HK-2 (cell line): ENCODE measurements around the gene ARFGAP1.
A peak's percentile ranks its signal among the peaks of the same experiment; 100 is the strongest.

Experiments used
- DNase-seq: peaks from one replicate; pipeline ENCODE4 v3.0.0-alpha.2; 2018; ENCODE audit not compliant: unreplicated experiment

ARFGAP1 gene

GRCh38 chr20:63272105-63273058 lies at the start of gene ARFGAP1:
ARFGAP1 (plus strand) TSS chr20:63272813; CDS start chr20:63275581, 2,768 bp downstream.
- DNase-seq = peak; percentile 93

DNA sequence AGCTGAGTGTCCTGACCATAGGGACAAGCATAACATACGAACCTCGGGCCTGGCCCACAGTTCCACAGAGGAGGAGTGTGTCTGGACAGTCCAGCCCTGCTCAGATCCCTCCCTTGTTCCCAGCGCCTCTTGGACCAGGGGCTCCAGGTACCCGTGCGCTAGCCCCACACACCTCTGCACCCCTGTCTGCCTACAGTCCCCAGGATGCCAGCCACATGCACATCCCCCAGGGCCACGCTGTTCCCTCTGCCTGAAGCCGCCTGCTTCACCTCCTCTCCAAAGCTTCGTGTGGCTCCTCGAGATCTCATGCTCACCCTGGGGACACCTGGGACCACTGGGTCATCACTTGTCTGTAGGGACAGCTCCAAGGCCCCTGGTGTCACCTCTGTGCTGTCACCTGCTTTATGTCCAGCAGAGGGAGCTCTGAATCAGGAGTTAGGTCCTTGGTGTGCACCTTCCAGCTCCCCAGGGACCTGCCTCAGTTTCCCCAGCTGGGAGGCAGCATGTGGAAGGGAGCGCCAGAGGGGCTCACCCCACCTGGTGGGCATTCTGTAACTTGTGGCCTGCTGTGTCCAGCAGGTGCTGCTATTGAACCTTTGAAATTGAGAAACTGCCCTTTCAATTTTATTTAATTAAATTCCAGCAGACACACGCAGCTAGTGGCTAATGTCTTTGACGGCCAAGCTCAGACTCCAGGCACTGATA lies 49.3 kb upstream of the ARFGAP1 start:
- peak; percentile 55 for DNase-seq

DNA sequence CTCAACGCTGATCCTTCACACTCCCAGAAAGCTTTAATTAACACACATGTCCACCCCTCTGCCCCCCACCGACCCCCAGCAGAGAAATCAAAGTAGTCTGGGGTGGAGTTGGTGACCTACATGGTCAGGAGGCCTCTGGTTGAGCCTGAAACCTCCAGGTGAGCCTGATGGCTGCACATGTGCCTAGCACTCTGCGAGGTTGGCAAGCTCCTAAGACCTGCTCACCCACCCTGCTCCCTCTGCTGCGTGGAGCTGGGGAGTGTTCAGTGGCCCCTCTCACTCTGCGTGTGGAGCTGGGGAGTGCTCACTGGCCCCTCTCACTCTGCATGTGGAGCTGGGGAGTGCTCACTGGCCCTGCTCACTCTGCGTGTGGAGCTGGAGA lies 48.8 kb upstream of the ARFGAP1 start:
- DNase-seq = no peak

DNA sequence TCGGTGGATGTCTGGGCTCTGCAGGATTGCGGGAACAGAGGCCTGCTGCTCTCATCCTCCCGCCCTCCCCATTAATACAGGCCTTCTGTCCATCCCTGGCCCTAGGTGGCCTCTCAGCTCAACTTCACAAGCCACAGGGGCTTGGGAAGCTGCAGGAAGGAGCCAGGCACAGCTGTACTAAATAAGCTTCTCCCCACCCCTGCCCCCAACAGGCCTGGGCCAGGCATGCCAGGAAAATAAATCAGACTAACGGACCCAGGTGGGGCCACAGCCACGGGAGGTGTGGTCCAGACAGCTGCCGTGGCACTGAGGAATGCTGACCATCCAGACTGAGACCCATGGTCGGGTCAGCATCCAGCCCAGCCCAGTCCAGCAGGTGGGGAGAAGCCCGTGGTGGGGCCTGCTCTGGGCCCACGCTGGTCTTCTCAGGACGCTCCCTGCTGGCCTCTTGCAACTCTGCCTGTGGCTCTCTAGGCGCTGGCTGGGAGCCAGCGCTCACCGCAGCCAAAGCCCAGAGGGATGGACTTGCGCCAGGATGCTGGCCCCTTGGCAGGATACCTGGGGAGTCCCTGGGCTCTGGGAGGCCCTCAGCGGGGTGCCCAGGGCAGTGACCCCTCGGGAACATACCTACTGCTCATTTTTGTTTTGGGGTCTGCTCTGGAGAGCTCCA lies 48.1 kb upstream of the ARFGAP1 start:
- peak; percentile 89 for DNase-seq

DNA sequence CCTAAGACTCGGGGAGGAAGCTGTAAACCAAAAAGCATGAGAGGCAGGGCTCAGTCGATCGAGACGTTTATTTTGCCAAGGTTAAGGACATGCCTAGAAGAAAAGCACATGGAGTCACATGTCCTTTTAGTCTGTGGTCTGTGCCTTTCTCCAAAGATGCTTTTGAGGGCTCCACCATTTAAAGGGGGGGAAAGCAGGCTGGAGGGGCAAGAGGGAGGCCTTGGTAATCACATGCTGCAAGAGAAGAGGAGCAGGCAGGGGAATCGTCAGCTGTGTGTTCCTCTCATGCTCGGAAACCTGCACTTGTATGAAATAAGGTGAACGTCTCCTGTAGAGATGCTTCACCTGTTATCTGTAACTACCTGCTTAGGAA lies 47.5 kb upstream of the ARFGAP1 start:
- no peak for DNase-seq

DNA sequence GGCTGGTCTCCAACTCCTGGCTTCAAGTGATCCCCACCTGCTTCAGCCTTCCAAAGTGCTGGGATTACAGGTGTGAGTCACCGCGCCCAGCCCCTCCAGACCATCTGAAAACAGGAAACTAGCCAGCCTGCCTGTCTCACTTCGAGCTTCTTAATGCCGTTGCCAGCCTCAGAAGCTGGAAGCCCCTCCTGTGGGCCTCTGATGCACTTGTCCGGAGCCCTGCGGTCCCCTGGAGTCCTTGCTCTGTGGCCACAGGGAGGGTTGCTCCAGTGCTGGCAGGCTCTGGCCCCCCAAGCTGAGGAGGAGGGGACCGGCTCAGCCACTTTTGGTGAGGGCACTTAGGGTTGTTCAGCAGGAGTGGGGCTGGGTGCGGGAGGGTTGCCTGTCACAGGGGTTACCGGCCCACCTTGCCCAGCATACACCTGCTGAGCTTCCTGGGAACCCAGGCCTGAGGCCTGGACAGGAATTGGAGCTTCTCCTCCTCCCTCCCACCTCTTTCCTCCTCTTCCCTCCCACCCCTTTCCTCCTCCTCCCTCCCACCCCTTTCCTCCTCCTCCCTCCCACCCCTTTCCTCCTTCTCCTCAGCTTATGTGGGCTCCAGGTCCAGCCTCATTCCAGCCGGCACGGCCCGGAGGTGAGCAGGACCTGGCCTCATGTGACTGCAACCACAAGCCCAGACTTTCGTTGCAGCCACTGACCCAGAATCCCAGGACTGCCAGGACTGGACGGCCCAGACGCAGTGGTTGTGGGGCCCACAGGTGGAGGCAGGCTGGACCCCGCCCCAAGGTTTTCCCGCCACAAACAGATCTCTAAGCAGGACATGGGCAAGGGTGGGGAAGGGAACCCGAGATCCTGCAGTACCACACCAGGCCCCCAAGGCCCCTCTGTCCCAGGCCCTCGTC lies 46.3 kb upstream of the ARFGAP1 start:
- no peak for DNase-seq

DNA sequence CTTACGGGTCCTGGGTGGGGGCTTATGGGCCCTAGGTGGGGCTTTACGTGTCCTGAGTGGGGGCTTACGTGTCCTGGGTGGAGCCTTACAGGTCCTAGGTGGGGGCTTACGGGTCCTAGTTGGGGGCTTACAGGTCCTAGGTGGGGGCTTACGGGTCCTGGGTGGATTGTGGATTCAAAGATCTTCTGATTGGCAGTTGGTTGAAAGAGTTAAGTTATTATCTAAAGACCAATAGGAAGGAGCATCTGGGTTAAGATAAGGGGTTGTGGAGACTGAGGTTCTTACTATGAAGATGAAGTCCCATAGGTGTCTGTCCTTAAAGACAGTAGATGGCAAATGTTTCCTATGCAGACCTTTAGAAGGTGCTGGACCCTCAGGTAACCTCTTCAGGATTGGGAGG lies 45.4 kb upstream of the ARFGAP1 start:
- no peak for DNase-seq

DNA sequence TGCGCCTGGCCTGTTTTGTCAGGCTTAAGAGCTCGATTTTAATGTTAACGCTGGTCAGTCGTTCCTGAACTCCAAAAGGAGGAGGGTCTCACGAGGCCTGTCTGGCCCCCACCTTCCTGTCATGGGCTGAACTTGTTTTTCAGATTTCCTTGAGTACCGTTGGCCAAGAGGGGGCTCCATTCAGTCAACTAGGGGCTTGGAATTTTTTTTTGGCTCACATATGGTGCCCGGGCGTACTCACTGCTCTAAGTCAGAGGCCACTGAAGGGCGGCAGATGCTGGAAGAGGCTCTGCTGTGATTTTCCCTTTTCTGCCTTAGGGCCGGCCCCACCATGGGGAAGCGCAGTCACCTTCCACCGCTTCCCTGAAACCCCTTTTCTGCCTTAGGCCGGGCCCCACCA lies 43.8 kb upstream of the ARFGAP1 start:
- no peak for DNase-seq

GRCh38 chr20:63230800-63231268 lies 41.8 kb upstream of the ARFGAP1 start:
- DNase-seq = no peak

DNA sequence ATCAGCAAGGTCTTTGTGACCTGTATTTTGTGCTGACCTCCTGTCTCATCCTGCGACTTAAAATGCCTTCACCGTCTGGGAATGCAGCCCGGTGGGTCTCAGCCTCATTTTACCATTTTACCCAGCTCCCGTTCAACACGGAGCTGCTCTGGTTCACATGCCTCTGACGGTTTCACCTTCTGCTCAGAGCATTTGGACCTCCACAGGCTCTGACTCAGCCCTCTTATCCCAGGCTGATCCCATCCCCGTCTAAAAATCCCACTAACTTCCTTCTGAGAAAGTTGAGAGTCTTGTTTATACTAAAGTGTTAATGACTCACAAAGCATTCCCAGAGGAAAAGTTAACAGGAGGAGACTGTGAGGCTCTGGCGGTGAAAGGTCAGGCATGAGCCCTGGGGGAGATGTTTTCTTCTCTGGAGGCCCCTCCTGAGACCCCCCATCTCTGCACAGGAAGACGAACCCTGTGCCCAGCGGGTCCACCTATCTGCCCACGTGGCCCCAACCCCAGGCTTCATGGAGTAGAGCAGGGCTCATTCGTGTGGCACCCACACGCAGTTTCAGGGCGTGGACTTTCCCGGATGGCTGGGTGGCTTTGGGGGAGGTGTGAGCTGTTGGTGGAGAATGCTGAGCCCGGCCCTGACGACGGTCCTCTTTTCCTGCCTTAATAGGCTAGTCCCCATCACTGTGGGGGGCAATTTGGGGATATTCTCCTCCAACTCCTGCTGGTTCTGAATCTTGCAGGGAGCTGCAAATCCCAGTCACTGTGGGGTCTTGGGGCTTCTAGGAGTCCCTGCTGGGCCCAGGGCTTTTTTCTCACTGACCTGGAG lies 40.2 kb upstream of the ARFGAP1 start:
- DNase-seq = peak; percentile 90

DNA sequence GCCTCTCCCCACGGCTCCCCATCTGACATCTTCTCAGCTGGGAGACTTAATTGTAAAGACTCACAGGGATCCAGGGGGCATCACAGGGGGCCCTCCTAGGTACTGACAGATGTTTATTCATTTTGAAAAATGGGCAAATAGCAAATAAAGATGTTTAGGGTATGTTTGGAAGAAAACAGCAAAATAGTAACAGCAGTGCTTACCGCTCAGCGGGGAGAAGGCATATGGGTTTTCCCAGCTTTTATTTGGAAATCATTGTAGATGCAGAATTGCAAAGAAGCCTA lies 39.6 kb upstream of the ARFGAP1 start:
- DNase-seq = no peak

GRCh38 chr20:63233924-63234323 lies 38.7 kb upstream of the ARFGAP1 start:
- DNase-seq = no peak

DNA sequence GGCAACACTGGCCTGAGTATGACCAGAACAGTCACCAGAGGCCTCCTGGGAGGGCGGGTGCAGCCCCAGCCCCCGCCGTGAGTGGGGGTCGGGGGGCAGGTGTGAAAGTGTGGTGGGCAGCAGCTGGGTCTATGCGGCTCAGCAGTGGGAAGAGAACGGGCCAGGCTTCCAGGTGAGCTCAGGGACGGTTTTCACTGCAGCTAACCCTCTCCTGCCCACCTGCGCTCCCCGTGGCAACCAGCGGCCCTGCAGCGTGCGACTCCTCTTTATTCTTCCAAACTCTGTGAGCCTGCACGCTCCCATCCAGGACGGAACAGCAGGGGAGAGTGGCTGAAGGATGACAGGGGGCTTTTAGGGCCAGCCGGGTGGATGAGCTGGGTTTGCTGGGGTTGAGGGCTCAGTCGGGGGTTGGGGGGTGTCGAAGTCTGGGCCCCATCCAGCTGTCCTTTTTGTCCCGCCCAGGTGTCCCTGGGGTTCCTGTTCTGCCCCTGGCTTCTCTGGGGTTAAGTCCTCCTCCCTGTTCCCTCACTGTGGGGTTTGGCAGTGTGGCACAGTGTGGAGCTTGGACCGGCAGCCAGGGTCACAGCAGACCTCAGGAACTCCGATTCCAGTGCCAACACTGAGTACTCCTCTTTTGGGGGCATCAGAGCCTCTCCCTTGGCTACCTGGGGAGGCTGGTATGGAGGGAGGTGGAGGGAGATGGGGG lies 37.8 kb upstream of the ARFGAP1 start:
- DNase-seq = no peak

DNA sequence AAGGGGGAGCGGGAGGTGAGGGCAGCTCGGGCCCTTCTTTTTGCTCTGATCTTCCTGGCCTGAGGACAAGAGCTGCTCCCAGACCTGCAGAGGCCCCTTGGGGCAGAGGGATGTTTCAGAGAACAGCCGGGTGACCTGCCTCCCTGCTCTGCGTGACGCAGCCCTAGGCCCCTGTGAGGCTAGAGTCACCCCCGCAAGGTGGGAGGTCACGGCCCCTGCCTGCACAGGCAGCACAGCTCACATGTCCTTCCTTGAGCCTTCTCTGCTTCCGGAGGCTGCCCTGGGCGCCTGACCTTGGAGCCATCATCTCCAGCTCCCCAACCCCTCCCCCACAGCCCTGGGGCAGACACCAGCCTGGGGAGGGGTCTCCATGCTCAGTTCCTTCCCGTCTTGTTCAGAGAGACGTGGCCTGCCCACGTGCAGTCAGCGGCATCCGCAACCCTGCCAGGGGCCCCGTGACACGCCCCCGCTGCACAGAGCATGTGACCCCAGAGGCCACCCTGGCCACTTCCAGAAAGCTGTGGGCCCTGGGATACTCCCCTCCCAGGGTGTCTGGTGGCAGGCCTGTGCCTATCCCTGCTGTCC lies 37.1 kb upstream of the ARFGAP1 start, which contains the start of gene BIRC7:
Gene BIRC7, plus strand, starts transcription at position 507 of the 585 bp plus-strand sequence. CDS start 192 bp downstream, outside the sequence.
- DNase-seq = no peak

DNA sequence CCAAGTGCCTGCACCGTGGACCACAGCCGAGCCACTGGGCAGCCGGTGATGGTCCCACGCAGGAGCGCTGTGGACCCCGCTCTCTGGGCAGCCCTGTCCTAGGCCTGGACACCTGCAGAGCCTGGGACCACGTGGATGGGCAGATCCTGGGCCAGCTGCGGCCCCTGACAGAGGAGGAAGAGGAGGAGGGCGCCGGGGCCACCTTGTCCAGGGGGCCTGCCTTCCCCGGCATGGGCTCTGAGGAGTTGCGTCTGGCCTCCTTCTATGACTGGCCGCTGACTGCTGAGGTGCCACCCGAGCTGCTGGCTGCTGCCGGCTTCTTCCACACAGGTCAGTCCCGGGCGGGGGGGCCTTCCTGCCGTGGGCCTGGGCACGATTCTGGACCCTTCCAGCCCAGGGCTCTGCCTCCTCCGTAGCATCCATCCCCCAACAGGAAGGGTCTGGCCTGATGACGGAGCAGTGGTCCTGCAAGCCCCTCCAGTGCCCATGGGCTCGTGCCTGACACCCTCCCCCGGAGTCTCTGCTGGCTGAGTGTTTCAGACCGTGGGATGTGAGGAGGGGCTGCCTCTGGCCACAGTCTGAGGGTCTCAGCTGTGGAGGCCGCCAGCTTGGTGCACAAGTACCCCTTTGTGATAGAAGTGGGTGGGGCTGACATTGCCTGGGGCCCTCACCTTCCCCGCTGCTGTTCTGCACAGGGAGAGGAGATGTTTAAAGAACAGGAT lies 36.3 kb upstream of the ARFGAP1 start:
- DNase-seq = no peak

GRCh38 chr20:63238031-63238430 lies 34.6 kb upstream of the ARFGAP1 start:
- DNase-seq = no peak

GRCh38 chr20:63238514-63239125 lies 34.0 kb upstream of the ARFGAP1 start:
- no peak for DNase-seq

DNA sequence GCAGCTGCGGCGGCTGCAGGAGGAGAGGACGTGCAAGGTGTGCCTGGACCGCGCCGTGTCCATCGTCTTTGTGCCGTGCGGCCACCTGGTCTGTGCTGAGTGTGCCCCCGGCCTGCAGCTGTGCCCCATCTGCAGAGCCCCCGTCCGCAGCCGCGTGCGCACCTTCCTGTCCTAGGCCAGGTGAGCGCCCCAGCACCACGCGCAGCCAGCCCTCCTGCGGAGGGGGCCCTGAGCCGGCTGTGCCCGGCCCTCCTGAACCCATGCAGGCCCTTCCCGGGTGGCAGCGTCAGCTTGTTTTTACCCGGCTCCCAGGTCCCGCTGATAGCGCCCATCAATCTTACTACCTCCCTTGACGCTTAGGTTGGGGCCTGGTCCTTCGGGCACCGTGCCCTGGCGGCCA lies 33.2 kb upstream of the ARFGAP1 start:
- DNase-seq = no peak
